ENCODE data around the gene TTC28.

- TF ChIP-seq MAX (IDR thresholded peaks at IDR 0.05) = no peak
- no peak for TF ChIP-seq NFIC (IDR thresholded peaks at IDR 0.05)
- TF ChIP-seq EP300 (IDR thresholded peaks at IDR 0.05; ENCODE audit: borderline replicate concordance) = no peak
- no peak for TF ChIP-seq USF1 (IDR thresholded peaks at IDR 0.05)
- no peak for TF ChIP-seq ZBTB7A (IDR thresholded peaks at IDR 0.05; ENCODE audit: low read depth)
- no peak for TF ChIP-seq REST (IDR thresholded peaks at IDR 0.05; ENCODE audit: low read depth)
- no peak for TF ChIP-seq YY1 (IDR thresholded peaks at IDR 0.05; ENCODE audit: low read depth)
- no peak for TF ChIP-seq TEAD4 (IDR thresholded peaks at IDR 0.05)
- no peak for TF ChIP-seq EGR1 (IDR thresholded peaks at IDR 0.05)
- no peak for TF ChIP-seq FOXM1 (IDR thresholded peaks at IDR 0.05; ENCODE audit: borderline replicate concordance, low read depth)
- TF ChIP-seq TAF1 (IDR thresholded peaks at IDR 0.05; ENCODE audit: low read depth) = no peak
- no peak for TF ChIP-seq RAD21 (IDR thresholded peaks at IDR 0.05; ENCODE audit: low read depth)
Observed at GRCh38 chr22:27982630-27983180, 696.9 kb downstream of the TTC28 start.
